ENCODE results near the gene PRR3.
"Not testable (repeated sequence)": the region's sequence is repeated elsewhere in the genome, so short reads cannot be mapped to it uniquely, and the experiment has no call there.

DNA sequence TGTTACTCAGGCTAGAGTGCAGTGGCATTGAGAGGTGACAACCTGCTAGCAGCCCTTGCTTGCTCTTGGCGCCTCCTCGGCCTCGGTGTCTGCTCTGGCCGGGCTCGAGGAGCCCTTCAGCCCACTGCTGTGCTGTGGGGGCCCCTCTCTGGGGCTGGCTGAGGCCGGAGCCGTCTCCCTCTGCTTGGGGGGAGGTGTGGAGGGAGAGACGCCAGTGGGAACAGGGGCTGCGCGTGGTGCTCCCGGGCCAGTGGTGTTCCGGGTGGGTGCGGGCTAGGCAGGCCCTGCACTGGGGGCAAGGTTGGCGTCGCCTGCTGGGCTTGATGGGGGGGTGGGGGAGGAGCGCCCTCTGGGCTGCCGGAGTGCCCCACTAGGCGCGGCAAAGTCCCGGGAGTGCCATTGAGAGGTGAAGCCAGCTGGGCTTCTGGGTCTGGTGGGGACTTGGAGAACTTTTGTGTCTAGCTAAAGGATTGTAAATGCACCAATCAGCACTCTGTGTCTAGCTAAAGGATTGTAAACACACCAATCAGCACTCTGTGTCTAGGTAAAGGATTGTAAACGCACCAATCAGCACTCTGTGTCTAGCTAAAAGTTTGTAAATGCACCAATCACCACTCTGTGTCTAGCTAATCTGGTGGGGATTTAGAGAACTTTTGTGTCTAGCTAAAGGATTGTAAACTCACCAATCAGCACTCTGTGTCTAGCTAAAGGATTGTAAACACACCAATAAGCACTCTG lies 39.2 kb upstream of the PRR3 start:
- TF ChIP-seq, protein P1, sequence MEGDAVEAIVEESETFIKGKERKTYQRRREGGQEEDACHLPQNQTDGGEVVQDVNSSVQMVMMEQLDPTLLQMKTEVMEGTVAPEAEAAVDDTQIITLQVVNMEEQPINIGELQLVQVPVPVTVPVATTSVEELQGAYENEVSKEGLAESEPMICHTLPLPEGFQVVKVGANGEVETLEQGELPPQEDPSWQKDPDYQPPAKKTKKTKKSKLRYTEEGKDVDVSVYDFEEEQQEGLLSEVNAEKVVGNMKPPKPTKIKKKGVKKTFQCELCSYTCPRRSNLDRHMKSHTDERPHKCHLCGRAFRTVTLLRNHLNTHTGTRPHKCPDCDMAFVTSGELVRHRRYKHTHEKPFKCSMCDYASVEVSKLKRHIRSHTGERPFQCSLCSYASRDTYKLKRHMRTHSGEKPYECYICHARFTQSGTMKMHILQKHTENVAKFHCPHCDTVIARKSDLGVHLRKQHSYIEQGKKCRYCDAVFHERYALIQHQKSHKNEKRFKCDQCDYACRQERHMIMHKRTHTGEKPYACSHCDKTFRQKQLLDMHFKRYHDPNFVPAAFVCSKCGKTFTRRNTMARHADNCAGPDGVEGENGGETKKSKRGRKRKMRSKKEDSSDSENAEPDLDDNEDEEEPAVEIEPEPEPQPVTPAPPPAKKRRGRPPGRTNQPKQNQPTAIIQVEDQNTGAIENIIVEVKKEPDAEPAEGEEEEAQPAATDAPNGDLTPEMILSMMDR (IDR thresholded peaks at IDR 0.05; ENCODE audit: low read depth, low read length, poor library complexity, severe bottlenecking), result not testable (repeated sequence)
- TF ChIP-seq EZH2phosphoT487 (IDR thresholded peaks at IDR 0.05; ENCODE audit: borderline replicate concordance, low read length), result not testable (repeated sequence)
